Adrenal gland (tissue), 5 donors: Measurements from ENCODE around the gene F12.

ENCODE experiments used
- CTCF ChIP-seq, 6 experiments: fragments of 450-650 bp in 4 of 6; fragments of 200-600 bp in 2 of 6; sonication (generic) in 1 of 6; IDR thresholded peaks; 1 replicate in 5 of 6; 2 replicates in 1 of 6; pipeline versions ENCODE4 v1.5.1 to v1.8.0; 2016 to 2021; ENCODE audit warnings: antibody characterized with exemption in 6 of 6, mild to moderate bottlenecking in 2 of 6, moderate library complexity in 1 of 6
- POLR2A ChIP-seq, 2 donors: fragments of 450-650 bp; IDR thresholded peaks; one replicate each; pipeline ENCODE4 v1.6.1; 2017; ENCODE audit warnings: antibody characterized with exemption in 2 of 2, mild to moderate bottlenecking in 2 of 2, moderate library complexity in 1 of 2
- donor health status: DM: no; HTN: no; CAD: no.

DNA sequence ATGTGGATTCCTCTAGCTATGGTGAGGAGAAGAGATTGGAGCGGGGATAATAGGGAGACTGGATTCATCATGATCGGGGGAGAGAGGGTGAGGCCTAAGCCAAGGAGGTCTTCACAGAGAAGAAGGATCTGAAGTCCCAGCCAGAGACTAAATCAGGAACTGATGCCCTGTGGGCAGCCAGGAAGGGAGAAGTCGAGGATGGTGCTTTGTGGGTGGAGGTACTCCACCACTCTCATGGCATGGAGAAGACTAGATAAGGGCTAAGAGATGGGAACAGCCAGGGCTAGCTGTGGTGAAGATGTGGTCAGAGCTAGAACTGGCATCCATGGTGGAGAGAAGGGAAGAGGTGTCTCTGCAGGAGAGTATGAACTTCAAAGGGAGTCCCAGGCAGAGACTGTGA is 54.7 kb downstream of the F12 start:
- TF ChIP-seq CTCF (IDR thresholded peaks at IDR 0.05) (no peak), POLR2A (IDR thresholded peaks at IDR 0.05) (no peak)
